GM19455 (cell line): Measurements from ENCODE around the gene SLC16A8.
"Not testable (repeated sequence)": the region's sequence is repeated elsewhere in the genome, so short reads cannot be mapped to it uniquely, and the experiment has no call there.

Source experiments
- ATAC-seq: cut with Tn5 transposase; IDR thresholded peaks from one replicate; pipeline ENCODE4 v1.9.1; 2021; ENCODE audit not compliant: unreplicated experiment

Gene SLC16A8

DNA sequence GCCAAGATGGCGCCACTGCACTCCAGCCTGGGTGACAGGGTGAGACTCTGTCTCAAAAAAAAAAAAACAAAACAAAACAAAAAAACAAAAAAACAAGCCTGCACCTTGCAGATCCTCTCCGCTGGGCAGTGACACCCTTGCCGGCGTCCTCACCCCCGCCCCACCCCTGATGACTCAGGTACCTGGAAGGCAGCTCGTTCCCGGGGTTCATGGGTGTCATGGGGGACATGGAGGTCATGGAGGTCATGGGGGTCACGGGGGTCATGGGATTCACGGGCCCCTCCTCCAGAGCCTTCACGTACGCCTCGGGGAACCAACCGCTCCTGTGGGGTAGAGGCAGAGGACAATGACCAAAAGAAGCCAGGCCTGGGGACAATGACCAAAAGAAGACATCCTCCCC is 3.0 kb upstream of the SLC16A8 start:
- ATAC-seq, result no peak

DNA sequence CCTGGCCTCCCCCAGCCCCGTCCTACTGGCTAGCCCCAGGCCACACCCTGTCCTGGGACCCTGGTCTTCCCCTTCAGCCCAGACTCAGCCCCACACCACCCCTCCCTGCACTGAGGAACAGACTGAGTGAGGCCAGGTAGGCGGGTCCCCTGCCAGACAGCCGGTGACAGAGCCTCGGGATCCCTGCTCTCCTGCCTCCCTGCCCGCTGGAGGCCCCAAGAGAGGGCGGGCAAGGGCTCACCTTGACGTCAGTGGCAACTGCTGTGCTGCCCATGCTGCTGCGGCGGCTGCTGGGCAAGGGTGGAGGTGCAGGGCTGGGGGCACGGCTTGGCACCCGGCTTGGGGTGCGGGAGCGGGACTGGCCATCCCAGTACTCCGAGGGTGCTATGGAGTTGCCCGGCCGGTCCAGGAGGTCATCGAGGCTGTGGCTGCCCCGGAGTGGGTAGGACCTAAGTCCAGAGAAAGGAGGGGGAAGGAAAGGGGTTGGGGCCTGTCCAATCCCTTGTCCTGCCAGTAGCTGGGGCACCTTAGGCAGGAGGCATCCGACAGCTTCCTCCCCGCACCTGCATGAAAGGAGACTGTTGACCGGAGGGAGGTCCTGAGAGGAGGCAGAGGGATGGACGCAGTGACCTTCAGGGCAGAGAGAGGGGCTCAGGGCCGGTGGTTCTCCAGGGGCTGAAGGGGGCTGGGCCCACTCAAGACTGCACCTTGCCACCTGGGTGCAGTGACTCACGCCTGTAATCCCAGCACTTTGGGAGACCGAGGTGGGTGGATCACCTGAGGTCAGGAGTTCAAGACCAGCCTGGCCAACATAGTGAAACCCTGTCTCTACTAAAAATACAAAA is 2.2 kb upstream of the SLC16A8 start:
- ATAC-seq, result no peak

DNA sequence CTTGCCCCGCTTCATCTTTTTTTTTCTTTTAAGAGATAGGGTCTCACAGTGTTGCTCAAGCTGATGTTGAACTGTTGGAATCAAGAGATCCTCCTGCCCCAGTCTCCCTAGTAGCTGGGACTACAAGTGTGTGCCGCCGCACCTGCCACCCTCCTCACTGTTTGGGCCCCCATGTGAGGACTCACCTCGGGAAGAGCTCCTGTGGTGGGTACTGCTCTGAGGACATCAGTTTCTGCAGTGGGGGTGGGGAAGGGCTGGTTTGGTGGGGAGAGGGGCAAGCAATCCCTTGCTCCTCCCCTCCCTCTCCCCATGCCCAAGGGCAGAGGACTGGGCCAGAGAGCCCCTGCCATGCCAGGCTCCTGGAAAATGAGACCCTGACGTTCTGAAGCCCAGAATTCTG is 1.5 kb upstream of the SLC16A8 start:
- ATAC-seq, result no peak

- no peak for ATAC-seq
These were observed 1.1 kb upstream of the SLC16A8 start for GRCh38 chr22:38085056-38085455.

- ATAC-seq, result no peak
These were observed 836 bp downstream of the SLC16A8 start for GRCh38 chr22:38082986-38083710.

DNA sequence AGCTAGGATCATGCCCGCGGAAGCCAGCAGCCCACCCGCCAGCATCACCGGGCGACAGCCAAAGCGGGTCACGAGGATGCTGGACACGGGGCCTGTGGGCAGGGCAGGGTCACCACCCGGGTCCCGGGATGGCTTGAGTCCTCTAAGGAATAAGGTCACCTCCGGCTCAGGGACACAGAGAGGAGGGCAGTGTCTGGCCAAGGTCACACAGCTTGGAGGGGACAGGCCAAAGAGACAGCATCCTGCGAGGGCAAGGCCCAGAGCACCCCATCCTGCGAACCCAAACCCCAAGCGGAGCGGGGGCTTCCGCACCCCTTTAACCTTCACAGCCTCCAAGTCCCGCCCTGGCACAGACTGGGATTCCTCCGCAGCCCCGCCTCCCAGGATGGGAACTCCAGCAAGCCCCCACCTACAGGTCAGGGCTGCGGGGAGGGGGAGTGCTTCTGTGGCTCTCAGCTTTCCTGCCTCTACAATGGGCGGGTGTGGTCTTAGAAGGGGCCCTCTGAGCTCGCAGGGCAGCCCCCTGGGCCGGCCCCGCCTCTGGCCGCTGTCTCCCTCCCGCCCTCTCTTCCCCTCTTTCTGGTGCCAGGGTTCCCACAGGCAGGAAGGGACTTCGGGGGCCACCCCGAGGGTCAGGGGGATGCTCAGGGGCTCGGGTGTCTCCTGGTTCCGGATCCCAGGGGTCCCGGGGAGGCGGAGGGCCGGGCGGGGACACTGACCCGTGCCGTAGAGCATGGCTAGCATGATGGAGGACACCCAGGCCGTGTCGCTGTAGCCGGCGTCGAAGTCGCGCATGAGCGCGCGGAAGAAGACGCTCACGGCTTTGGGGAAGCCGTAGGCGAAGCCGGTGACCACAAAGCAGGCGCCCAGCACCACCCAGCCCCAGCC is 1.8 kb downstream of the SLC16A8 start:
- ATAC-seq, result no peak

DNA sequence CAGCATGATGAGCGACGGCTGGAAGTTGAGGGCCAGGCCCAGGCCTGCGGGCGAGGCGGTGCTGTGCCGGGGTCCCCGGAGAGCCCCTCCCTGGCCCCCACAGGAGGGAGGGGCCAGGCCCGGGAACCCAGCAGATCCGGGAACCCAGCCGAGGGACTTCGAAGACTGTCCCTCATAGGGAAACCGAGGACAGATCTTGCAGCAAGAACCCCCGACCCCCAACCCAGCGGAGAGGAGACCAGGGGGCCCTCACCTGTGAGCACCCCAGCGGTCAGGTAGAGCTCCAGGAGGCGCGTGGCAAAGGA is 2.4 kb downstream of the SLC16A8 start:
- ATAC-seq, result no peak

DNA sequence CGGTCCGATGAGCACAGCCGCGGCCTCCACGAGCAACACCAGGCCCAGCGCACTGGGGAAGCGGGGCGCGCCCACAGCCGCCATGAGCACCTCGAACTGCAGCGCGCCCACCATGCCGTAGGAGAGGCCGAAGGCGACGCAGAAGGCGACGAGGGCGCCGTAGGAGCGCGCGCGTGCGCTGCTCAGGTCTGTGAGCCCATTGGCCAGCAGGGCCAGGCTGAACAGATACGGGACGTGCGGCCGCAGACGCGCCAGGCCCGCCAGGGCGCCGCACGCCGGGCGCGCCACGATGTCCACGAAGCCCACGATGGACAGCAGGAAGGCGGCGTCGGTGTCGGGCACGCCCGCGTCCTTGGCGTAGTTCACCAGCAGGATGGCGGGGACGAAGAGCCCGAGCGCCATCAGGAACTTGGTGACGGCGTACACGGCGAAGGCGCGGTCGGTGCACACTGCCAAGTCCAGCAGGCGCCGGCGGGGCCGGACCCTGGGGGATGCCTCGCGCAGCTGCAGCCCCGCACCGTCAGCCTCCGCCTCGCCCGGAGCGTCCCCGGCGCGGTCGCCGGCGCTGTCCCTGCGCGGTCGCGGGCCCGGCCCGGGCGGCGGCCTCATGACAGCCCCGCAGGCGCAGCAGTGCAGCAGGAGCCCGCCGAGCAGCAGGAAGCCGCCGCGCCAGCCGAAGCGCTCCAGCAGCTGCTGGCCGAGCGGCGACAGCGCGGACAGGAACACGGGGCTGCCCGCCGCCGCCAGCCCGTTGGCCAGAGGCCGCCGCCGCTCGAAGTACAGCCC is 2.9 kb downstream of the SLC16A8 start:
- ATAC-seq, result no peak

GRCh38 chr22:38080474-38080849 is 3.5 kb downstream of the SLC16A8 start:
- ATAC-seq, result no peak

DNA sequence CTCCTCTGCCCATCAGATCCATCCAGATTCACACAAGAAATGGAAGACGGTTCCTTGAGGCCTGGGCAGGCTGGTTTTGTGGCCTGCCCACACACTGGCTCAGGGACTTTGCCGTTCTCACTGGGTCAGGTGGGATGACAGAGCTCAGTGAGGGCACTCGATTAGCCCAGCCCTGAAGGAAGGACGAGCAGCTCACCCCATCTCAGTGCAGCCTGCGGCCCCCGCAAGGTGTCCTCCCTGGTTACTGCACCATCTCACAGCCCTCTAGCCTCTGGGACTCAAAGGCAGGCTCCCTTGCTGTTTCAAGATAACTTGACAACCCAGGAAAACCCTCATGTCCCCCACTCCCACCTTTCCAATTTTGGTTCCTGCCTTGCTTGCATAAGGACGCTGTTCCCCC is 4.2 kb downstream of the SLC16A8 start:
- no peak for ATAC-seq

GRCh38 chr22:38079208-38079607 is 4.8 kb downstream of the SLC16A8 start:
- not testable (repeated sequence) for ATAC-seq

GRCh38 chr22:38078046-38078840 is 5.7 kb downstream of the SLC16A8 start:
- ATAC-seq, result no peak

- ATAC-seq, result no peak
These were observed 6.4 kb downstream of the SLC16A8 start for GRCh38 chr22:38077595-38077994.

DNA sequence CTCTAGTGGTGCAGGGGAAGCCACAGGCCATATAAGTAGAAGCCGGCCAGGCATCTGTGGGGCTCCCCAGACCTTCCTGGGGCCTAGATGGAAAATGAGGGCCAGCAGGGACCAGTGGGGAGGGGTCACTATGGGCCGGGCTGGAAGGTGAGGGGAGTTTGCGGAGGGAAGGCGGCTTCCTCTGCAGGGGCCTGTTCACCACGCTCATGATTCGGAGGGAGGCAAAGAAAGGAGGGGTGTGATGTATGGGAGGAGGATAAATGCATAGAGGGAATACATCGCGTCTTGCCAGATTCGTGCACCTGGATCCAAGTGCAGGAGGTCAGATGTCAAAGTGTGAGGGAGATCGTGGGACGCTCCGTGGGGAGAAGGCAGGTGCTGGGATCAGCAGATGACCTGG is 6.9 kb downstream of the SLC16A8 start:
- ATAC-seq, result no peak

- ATAC-seq, result no peak
These were observed 8.0 kb downstream of the SLC16A8 start for GRCh38 chr22:38075961-38076360.

GRCh38 chr22:38075105-38075825 is 8.7 kb downstream of the SLC16A8 start:
- no peak for ATAC-seq

- no peak for ATAC-seq
These were observed 9.5 kb downstream of the SLC16A8 start for GRCh38 chr22:38074181-38075104.
